Measurements from ENCODE around the gene GDF10. TPM values are rescaled to one million over a fixed set of nuclear protein-coding genes. Genes with fewer than 3 reads are reported as not detected.

The GDF10 gene
- total and polyA plus RNA-seq, 9 of the 15 experiments (the other 6 are each of a cell fraction or from before 2014, with no cell fraction given): 0.03 to 0.20 (median 0.11) TPM; not detected in 6

DNA sequence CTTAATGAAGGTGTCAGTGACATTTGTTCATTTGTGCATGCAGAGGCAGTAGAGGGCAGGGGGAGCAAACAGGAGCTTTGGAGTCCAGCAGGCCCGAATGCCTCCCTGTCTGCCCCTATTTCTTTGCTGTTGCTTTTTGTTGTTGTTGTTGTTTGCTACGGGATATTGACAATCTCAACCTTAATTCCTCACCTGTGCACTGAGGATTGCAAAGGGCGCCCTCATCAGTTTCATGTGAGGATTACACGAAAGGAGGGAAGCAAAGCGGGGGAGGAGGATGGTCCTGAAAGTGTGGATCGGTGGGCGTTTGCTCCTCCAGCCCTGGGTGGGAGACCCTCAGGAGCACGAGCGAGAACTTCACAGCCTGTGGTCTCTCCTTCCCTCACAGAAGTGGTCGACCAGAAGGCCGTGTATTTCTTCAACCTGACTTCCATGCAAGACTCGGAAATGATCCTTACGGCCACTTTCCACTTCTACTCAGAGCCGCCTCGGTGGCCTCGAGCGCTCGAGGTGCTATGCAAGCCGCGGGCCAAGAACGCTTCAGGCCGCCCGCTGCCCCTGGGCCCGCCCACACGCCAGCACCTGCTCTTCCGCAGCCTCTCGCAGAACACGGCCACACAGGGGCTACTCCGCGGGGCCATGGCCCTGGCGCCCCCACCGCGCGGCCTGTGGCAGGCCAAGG lies 9.6 kb downstream of the GDF10 start (continued):
- TF ChIP-seq, protein P1, sequence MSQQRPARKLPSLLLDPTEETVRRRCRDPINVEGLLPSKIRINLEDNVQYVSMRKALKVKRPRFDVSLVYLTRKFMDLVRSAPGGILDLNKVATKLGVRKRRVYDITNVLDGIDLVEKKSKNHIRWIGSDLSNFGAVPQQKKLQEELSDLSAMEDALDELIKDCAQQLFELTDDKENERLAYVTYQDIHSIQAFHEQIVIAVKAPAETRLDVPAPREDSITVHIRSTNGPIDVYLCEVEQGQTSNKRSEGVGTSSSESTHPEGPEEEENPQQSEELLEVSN (IDR thresholded peaks at IDR 0.05; ENCODE audit: borderline replicate concordance in 1 of 2, extremely low read depth in 1 of 2, insufficient read depth in 1 of 2, insufficient read length in 1 of 2, low read depth in 1 of 2, low read length in 1 of 2, poor library complexity in 1 of 2, severe bottlenecking in 1 of 2): peak in 1 of 2 experiments; percentile 59

DNA sequence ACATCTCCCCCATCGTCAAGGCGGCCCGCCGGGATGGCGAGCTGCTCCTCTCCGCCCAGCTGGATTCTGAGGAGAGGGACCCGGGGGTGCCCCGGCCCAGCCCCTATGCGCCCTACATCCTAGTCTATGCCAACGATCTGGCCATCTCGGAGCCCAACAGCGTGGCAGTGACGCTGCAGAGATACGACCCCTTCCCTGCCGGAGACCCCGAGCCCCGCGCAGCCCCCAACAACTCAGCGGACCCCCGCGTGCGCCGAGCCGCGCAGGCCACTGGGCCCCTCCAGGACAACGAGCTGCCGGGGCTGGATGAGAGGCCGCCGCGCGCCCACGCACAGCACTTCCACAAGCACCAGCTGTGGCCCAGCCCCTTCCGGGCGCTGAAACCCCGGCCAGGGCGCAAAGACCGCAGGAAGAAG lies 10.1 kb downstream of the GDF10 start:
- no peak overlapping the region for H3K9ac ChIP-seq (ENCODE audit: insufficient read depth in 1 of 2, low read depth in 2 of 2, low read length in 2 of 2)
- intact Hi-C loops (cut with micrococcal nuclease): loop anchor here (5.0 kb wide), 1 partner anchor 48 kb away; no protein-coding TSS in a partner anchor
- WGBS (ENCODE audit: insufficient coverage, low coverage, missing lambda C conversion rate): 32% methylated on average over 31 of the region's 37 CpGs
- no peaks in the 10 kb centered on the region for H3K79me2 ChIP-seq (ENCODE audit: control insufficient read depth, insufficient read depth, low read length)
- H4K20me1 ChIP-seq (replicated peaks; ENCODE audit: control insufficient read depth, insufficient read depth, low read length): peaks cover 11% of the 10 kb centered on the region; the same call in 1 of the 2 replicates
- H3K4me1 ChIP-seq (replicated peaks in 1 of 2; ENCODE audit: control insufficient read depth in 2 of 2, insufficient read depth in 2 of 2, low read length in 2 of 2): peaks cover 26 to 43% of the 10 kb centered on the region in 2 experiments; a peak in 4 of 5 replicates
- H2AFZ ChIP-seq (ENCODE audit: low read depth, low read length): no peak overlapping the region
- peaks cover 0 to 6% of the 10 kb centered on the region in 2 experiments; a peak in 3 of 5 replicates for H3K27me3 ChIP-seq (ENCODE audit: control insufficient read depth in 2 of 2, insufficient read depth in 2 of 2, low read length in 2 of 2)
- H3K4me2 ChIP-seq (ENCODE audit: insufficient read depth, low read length): no peak overlapping the region
- DNase-seq (ENCODE audit: extremely low read depth in 1 of 4, low spot score in 3 of 4) (no peak), ATAC-seq (no peak), FAIRE-seq (no peak)
- BruUV-seq (replicated peaks): no TSS peak
- H3K9me1 ChIP-seq (ENCODE audit: control insufficient read depth, insufficient read depth, low read length): no peaks in the 10 kb centered on the region
- ChIA-PET POLR2A (interaction anchor here (1.3 kb wide), 1 partner anchor 12 kb away, joined by 3 read pairs; no protein-coding TSS in a partner anchor), CTCF (ENCODE audit: low intra/inter-chr PET ratio) (no interaction called here)
- H3K4me3 ChIP-seq: no peak overlapping the region
- no peaks in the 10 kb centered on the region for H3K9me3 ChIP-seq (replicated peaks; ENCODE audit: control insufficient read depth, insufficient read depth, low read depth, low read length)
- no peak overlapping the region for H3K27ac ChIP-seq (ENCODE audit: extremely low read depth, low read depth, low read length)
- in situ Hi-C loops (cut with MboI): loop anchor here (10.0 kb wide), 1 partner anchor 275 kb away; no protein-coding TSS in a partner anchor
- H3K36me3 ChIP-seq (ENCODE audit: control insufficient read depth, insufficient read depth, low read length): no peaks in the 10 kb centered on the region
- TF ChIP-seq EGR1 (conservative IDR thresholded peaks at IDR 0.05) (peak; percentile 30; the same call in 1 of the 2 replicates), HBP1 (CRISPR knock-in tag; IDR thresholded peaks at IDR 0.05) (no peak)

Data from K562 (cell line).